ENCODE data around the gene ATP11A.

ATP11A gene

DNA sequence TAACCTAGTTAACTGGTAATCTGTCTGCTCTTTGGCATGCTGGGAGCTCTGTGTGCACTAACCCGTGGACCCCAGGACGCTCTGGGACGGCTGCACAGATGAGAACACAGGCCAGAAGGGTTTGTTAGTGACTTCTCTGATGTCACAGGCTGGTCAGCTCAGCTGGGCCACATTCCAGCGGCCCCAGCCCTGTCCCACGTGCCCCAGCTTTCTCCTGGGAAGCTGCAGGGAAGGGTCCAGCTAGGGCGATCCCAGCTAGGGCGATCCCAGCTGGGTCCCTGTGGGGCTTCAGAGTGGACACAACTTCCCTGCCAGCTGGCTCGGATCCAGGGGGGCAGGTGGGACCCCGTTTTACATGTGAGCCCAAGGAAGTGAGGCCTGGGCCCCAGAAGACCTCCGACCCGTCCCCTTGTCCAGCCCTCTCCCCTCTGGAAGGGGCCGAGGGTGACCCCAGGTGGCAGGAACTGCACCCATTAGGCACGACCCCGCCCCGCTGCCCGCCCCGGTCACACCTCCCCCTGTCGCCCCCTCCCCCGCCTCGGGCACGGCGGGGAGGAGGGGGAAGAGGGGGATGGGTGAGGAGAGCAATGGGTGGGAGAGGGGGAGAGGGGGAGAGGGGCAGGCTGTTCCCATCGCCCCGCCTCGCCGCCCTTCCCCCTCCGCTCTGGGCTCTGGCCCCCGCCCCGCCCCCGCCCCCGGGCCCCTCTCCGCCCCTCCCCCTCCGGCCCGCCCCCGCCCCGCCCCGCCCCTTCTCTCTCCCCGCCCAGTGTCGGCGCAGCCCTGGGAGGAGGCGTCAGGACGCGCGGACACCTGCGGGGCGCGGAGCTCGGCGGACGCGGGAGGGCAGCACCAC is 204.0 kb downstream of the ATP11A start:
- no peak for DNase-seq (ENCODE audit: low read depth, low spot score)

- no peak for DNase-seq (ENCODE audit: low read depth, low spot score)
Observed at GRCh38 chr13:112894423-112894672, 204.5 kb downstream of the ATP11A start.

DNA sequence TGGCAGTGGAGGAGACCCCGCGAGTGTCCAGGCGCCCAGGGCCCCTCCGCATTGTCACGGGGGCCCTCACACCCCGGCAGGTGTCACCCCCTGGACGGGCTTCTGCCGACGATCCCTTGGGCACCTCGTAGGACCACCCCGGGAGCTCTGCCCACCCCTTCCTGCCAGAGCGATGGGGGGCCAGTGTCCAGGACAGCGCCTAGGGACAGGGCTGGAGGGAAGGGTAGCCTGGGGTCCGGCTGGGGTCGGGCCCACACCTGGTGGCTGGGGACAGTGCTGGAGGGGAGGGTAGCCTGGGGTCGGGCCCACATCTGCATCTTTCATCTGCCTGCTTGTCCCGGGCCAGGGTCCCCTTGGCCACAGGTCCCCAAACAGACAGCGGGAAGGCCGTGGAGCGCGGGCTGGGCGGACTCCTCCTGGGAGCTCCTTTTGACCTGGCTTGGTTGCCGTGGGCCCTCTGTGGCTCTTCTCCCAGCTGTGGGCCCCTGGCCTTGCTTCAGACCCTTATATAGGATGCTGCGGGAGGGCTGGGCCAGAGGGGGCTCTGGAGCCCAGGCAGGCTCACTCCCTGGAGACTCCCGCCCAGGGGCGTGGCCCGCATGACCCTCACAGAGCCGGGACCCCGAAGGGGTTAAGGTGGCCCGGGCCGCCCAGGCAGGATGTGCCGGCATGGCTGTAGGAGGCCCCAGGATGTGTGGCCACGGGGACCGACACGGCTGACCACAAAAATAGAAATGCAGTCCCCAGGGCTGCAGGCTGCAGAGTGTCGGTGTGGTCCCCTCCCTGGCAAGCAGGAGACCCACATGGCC is 205.0 kb downstream of the ATP11A start:
- no peak for DNase-seq (ENCODE audit: low read depth, low spot score)

DNA sequence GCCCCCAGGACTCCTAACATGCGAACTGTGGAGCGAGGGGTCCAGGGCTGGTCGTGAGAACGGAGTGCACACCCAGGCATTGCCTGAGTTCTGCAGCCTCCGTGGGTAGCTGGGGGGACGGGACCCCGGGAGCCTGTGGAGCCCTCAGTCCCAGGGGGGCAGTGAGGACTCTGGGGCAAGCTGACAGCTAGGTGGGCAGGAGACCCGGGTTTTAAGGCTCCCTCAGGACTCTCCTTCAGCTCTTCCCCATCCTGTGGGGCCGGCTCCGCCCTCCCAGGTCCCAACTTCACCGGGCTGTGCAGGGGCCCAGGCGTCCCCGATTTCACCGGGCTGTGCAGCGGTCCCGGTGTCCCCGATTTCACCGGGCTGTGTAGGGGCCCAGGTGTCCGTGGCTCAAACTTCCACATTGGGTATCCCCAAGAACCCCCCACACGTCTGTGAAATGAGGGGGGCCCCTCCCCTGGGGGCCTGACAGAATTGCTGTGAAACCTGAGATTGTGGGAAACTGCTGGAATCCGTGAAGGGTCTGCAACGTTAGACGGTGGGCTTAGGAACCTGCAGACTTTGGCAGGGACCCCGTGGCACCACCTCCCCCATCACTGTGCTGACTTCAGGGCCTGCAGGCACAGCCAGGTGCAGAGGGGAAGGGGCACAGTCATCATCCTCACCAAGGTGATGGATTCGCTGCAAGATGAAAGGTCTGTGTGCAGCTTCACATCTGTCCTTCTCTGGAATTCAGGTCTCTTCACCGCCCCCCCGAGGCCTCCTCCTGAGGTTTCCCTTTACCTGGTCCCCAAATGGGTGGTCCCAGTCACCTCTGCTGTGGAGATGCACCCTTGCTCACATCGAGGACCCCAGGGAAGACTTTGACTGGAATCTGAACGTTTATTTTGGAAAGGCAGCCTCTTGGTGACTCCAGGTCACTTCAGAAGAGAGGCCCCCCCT is 206.0 kb downstream of the ATP11A start:
- no peak for DNase-seq (ENCODE audit: low read depth, low spot score)

- DNase-seq (ENCODE audit: low read depth, low spot score): no peak
Observed at GRCh38 chr13:112896736-112897602, 207.1 kb downstream of the ATP11A start.

DNA sequence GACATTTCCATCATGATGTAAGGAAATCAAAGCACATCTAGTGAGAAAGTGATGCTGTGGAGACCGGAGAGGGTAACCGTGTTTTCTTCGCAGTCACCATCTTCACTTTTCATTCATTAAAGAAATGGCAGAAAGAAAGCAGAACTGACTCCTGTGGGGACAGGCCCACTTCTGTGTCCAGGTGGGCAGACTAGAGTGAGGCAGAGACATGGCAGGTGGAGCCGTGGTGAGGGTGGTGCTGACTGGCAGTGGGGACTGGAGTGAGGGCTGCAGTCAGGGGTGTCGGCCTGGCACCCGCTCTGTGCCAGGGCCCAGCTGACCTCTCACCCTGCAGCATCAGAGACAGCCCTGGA is 207.7 kb downstream of the ATP11A start:
- no peak for DNase-seq (ENCODE audit: low read depth, low spot score)

- DNase-seq (ENCODE audit: low read depth, low spot score): no peak
Observed at GRCh38 chr13:112897956-112898620, 208.2 kb downstream of the ATP11A start.

- no peak for DNase-seq (ENCODE audit: low read depth, low spot score)
Observed at GRCh38 chr13:112898621-112899280, 208.9 kb downstream of the ATP11A start.

DNA sequence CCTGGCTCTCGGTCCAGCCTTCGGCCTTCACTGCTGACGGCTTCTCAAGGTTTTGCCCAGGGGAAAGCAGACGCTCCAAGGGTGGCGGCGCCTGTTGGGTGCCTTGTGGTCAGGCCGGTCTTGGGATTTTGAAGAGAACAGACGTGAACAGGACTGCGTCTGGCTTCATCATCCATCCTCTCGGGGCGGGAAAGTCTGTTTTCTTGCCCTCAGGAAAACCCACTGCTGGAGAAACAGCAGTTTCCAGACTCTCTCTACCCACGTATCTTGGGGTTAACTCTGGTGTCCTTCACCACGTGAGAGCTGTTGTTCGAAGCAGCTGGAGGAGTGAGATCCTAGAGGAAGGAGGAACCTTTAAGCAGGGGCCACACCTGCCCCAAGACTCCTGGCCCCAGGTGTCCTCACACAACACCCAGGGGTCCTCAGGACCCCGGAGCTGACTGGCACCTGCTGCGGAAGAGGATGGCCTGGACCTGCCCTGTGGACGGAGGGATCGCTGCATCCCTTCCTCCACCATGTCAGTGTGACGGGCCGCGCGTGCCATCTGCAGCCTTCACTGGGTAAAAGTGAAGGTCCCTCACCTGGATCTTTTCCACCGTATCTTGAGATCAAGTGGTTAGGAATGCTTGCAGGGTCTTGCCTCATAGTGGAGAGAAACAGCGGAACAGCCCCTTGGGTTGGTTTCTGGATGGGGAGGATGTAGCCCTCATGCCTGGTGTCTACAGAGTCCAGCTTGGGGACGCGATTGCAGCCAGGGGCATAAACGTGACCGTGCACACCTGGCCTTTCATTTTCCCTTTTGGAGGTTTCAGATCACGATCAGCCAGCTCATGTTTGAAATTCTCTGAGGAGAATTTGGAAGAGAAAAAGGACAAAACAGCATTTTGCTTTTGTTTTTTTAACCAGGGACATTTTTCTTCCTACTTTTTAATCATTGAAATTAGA is 209.7 kb downstream of the ATP11A start:
- DNase-seq (ENCODE audit: low read depth, low spot score): no peak

GRCh38 chr13:112900226-112900600 is 210.4 kb downstream of the ATP11A start:
- no peak for DNase-seq (ENCODE audit: low read depth, low spot score)

DNA sequence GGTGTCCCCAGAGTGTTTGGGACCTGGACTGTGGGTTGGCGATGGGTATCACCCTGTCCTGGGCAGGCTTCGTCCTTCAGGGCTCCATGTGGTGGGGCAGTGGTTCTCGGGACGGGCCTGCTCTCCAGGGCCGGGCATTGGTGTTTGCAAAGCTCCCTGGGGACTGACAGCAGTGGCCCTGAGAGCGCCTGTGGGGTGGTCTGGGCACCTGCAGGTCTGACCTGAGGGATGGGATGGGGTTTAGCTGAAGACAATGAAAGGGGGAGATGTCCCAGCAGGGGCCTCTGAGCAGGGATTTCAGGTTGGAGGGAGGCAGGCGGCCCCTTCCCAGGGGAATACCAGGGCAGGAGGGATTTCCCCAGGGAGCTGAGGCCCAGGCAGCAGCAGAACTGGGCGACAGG is 210.9 kb downstream of the ATP11A start:
- no peak for DNase-seq (ENCODE audit: low read depth, low spot score)

GRCh38 chr13:112902101-112902651 is 212.3 kb downstream of the ATP11A start:
- no peak for DNase-seq (ENCODE audit: low read depth, low spot score)

GRCh38 chr13:112902669-112903068 is 212.8 kb downstream of the ATP11A start:
- DNase-seq (ENCODE audit: low read depth, low spot score): no peak

- DNase-seq (ENCODE audit: low read depth, low spot score): no peak
Observed at GRCh38 chr13:112903071-112903577, 213.3 kb downstream of the ATP11A start.

- no peak for DNase-seq (ENCODE audit: low read depth, low spot score)
Observed at GRCh38 chr13:112903606-112904195, 213.9 kb downstream of the ATP11A start.

DNA sequence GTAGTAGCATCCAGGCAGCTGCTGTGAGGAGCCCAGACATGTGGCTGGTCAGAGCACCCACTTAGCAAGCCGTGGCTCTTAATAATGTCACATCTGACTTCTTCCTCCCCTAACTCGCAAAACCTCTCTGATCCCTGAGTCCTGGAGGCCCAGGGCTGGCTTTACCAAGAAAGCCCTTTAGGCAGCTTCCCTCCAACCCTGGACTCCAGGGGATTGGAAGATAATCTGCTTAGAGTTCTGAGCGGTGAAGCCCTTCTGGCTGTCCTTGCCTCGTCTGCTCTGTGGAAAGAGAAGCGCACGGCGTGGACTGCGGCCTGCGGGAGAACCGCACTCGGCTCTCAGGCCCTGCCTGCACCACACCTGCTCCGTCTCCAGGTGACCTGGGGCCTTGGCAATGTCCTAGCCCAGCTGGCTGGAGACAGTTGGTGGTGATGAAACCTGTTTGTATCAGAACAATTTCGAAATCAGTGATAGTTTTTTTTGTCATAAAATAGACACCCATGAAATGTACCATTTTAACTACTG is 214.7 kb downstream of the ATP11A start:
- no peak for DNase-seq (ENCODE audit: low read depth, low spot score)

DNA sequence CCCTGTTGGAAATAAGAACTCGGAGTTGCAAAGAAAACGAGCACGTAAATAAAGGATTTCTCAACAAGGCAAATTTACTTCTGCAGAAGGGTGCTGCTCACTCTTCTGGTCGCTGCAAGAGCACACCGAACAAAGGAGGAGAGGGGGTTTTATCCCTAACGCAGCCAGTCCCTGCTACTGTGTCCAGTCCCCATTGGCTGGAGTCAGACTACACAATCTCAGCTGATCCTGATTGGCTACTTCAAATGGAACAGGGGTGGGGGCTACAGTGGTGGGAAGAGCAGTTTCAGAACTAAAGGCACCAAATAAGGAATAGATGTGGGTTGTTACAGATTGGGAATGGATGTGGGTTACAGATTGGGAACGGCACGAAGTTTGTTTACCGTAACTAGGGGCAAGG is 215.2 kb downstream of the ATP11A start:
- DNase-seq (ENCODE audit: low read depth, low spot score): no peak

DNA sequence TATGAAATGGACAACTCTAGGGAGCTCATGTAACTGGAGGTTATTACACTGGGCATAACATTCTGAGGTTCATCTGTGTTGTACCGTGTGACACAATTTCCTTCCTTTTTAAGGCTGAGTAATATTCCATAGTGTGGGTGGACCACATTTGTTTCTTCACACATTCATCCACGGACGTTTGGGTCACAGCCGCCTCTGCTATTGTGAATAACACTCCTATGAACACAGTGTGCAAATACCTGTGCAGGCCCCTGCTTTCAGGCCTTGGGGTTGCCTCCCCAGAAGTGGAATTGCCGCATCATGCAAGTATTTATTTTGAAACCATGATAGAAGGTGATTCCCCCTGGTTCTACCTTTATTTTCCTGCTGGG is 215.8 kb downstream of the ATP11A start:
- no peak for DNase-seq (ENCODE audit: low read depth, low spot score)

Measured in activated naive CD8-positive, alpha-beta T cell treated with anti-CD3 and anti-CD28 coated beads, Interleukin-2, amount 50 U/mL, for 16 hours (primary cell).